NCI-H146 (cell line): Measurements from ENCODE around the gene OR8B8.
"Not testable (repeated sequence)": the region's sequence is repeated elsewhere in the genome, so short reads cannot be mapped to it uniquely, and the experiment has no call there.

Experiments used
- DNase-seq: peaks from one replicate; lab custom pipeline; 2025; lab: John Stamatoyannopoulos, UW

Gene OR8B8, protein sequence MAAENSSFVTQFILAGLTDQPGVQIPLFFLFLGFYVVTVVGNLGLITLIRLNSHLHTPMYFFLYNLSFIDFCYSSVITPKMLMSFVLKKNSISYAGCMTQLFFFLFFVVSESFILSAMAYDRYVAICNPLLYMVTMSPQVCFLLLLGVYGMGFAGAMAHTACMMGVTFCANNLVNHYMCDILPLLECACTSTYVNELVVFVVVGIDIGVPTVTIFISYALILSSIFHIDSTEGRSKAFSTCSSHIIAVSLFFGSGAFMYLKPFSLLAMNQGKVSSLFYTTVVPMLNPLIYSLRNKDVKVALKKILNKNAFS

DNA sequence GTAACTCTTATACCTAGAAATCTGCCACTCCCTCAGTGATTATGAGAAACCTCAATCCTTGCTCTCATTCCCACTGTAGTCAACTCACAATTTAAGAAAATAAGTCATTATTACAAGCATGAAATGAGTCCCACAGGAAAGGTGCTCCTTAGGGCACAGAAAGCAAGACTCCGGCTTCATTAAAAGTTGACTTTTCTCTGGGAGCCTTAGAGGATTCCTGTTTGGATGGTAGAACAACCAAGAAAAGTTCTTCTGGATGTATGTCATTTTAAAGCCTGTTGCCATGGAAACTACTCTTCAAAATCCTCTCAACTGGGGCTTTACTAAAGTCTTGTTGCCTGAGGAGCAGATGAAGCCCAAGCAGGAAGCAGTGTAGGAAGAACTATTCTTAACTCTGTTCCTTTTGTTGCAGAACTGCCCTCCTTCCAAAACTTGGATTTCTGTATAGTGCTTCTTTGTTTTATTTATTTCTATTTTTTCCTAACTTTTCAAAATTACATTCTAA, at the start of gene OR8B8:
Gene OR8B8, minus strand, starts transcription at position 51 of the 505 bp plus-strand sequence. CDS start 4,611 bp downstream, outside the sequence.
- DNase-seq: no peak

DNA sequence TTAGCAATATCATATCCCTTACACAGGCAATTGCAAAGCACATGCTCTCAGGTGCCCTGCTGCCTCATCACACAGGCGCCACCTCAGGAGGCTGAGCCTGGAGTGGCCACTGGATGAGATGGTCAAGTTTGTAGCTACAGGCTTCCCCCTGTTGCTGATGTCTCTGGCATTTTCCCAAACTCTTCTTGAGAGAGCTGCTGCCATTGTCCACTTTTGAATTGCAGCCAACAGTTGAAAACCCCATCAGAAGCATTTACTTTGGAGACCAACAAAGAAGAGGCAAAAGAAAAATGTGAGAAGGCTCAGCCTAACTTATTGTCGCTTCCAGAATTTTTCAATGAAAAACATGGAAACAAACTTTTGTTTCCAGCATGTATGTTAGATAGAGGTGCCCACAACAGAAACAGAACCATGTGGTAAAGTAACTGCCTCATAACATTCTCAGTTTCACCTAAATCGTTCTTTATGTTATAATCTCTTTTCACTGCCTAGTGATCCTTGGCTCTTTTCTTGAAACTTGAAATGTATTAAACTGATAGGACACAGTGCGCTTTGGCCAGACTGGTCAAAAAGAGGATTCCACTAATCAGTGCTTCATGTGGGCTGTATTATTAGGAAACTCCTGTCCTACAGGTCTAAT, 47.6 kb upstream of the OR8B8 start:
- no peak for DNase-seq

DNA sequence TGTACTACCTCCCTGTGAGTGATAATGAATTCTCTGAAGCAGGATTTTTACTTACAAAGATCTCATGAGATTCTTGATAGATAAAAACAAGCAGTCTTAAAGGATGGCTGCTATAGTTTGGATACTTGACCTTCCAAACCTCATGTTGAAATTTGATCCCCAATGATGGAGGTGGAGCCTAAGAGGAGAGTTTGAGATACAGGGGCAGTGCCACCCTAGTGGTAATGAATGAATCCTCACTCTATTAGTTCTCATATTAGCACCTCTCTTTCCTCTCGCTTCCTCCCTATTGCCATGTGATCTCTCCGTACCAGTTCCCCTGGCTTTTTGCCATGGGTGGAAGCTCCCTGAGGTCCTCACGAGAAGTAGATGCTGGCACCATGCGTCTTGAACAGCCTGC, 37.9 kb upstream of the OR8B8 start:
- DNase-seq: no peak

DNA sequence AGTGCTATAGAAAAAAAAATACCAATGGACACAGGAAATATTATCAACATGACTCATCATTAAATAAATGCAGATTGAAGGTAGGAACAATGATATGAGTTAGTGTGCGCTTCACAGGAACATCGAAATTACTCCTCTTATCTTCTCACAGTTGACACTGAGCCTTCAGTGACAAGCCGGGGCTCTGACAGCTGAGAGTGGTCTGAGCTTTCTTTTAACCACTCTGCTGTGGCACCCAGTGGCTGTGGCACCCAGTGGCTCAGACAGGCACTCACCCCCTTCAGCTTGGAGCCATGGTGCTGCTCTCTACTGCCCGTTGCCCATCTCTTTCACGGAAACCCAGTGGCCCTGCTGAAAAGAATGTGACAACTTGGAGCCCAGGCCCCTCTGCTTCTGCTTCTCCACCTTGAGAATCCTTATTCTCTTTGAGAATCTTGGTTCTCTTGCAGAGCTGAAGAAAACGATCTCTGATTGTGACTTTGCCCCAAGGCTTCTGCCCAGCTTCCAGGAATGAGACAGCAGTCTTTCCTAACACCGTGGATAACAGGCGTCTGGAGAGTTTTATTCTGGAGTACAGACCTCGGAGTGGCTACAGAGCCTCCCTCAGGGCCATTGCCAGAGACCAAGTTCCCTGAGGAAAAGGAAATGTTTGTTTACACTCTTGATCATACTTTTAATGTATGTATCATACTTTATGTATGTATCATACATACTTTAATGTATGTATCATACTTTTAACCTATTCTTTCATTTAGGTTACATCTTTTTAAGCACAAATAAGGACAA, 37.1 kb upstream of the OR8B8 start:
- DNase-seq: no peak

DNA sequence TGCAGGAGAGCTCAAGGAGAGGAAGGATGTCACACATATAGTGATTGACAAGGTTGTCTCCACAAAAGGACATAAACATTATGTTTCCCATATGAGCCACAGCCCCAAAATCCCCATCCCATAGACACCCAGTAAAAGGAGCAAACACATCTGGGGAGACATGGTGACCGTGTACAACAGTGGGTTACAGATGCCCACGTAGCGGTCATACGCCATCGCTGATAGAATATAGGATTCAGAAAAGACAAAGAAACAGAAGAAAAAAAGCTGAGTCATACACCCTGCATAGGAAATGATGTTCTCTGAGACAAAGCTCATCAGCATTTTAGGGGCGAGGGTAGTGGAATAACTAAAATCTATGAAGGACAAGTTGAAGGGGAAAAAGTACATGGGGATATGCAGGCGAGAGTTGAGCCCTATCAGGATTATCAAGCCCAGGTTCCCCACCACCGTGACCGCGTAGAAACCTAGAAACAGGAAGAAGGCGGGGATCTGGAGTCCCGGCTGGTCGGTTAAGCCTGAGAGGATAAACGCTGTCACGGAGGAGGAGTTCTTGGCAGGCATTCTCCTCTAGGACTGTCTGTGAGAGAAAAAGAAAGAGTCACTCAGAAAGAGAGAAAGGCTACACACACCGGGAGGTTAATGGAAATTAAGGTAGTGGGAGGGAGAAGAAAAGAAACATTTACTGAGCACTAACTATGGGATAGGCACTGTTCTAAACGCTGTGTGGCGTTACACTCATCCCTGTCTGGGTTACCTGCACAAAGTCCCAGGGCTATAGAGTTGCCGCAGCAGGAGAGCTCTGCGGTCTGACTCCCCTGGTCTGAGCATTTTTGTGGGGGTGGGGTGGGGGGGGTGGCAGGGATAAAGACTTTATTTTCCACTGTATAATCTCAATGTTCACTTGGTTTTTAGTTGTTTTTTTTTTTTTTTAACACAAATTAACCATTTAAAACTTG, 36.1 kb upstream of the OR8B8 start:
- no peak for DNase-seq

DNA sequence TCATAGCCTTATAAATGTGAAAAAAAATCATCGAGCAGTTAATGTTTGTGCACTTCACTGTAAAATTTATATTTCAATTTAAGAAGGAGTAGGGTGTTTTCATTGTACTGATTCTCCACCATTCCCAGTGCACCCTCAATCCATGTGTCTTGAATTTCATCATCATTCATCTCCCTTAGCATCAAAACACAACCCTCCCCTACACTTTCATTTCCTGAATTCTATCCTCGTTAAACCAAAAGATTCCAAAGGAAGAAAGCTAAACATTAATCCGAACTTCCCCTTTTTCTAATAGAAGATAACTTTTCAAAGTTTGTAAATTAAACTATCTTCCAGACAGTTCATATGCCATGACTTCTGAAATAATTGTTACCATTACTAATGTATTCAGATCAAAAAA, 34.1 kb upstream of the OR8B8 start:
- DNase-seq: no peak

DNA sequence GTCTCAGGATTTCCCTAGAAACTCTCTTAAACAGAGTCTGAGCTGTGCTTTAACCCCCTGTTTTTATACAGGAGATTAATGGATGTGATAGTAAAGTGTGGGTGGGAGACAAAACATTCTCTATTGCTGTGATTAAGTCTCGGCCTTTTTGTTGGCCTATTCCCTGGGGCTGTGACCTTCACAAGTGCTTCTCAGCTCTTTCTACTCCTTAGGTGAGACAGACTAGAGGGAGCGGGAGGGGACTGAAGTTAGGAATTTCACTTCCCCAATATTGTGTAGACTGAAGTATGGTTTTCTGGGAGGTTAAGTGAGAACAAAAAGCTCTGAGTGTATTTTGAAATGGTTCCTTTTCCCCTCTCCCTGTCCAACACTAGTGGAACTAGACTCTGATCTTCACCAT, 29.8 kb upstream of the OR8B8 start:
- DNase-seq: no peak

DNA sequence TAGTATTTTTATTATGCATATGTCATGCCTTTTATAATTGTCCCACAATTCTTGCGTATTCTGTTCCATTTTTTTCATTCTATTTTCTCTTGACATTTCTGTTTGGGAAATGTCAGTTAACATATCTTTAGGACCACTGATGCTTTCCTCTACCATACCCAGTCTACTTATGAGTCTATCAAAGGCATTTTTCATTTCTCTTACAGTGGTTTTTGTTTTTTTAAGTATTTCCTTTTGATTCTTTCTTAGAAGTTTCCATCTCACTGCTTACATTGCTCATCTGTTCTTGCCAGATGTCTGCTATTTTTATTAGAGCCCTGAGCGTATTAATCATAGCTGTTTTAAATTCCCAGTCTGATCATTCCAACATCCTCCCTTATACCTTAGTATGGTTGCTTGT, 29.3 kb upstream of the OR8B8 start:
- no peak for DNase-seq

DNA sequence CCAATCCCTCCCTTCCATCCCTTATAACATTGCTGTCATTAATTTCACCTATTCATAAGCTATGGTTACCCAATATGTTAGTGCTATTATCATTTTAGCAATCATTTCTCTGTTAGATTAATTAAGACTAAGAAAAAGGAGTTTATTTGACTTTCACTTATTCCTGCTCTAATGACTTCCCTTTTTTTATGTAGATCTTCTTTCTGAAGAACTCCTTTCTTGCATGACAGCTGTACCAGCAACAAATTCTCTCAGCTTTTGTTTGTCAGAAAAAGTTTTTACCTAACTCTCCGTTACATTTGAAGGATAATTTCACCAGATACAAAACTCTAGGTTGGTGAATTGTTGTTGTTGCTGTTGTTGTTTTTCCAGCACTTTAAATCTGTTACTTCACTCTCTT, 28.6 kb upstream of the OR8B8 start:
- no peak for DNase-seq

DNA sequence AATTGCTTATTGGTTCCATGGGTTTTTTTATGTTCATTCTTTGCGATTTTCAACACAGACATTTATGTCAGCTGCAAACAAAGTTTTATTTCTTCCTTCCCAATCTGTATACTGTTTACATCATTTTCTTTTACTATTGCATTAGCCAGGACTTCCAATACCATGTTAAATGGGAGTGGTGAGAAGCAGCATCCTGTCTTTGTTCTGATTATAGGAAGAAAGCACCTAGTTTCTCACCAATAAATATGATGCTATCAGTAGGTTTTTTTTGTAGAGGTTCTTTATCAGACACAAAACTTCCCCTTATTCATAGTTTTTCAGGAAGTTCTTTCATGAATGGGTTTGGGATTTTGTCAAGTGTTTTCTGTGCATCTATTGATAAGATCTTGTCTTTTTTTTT, 28.0 kb upstream of the OR8B8 start:
- no peak for DNase-seq

DNA sequence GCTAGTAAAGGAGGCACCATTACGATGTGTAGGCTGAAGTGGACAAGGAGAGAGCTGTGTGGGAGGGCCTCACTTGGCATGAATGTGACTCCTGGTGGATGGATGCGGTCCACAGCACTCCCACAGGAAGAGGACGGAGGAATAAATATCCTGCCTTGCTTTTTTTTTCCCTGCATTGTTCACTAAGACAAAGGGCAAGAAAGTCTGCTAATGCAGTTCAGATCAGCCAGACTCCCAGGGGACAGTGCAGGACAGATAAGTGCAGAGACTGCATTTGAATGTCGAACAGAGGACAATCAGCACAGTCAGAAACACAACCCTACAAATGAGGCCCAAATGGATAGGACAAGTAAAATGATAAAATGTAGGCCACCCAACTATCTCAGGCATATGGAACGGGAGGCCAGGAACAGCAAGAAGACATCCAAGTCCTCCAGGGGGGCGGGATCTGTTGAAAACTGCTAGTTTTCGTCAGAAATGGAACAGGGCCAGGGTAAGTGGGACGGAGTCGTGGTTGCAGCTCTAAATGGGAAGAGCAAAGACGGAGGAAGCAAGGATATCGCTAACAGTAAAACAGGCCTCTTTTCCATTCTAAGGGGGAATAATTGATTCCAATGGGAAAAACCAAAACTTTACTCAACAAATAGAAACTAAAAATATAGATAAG, 25.2 kb upstream of the OR8B8 start:
- DNase-seq: no peak

DNA sequence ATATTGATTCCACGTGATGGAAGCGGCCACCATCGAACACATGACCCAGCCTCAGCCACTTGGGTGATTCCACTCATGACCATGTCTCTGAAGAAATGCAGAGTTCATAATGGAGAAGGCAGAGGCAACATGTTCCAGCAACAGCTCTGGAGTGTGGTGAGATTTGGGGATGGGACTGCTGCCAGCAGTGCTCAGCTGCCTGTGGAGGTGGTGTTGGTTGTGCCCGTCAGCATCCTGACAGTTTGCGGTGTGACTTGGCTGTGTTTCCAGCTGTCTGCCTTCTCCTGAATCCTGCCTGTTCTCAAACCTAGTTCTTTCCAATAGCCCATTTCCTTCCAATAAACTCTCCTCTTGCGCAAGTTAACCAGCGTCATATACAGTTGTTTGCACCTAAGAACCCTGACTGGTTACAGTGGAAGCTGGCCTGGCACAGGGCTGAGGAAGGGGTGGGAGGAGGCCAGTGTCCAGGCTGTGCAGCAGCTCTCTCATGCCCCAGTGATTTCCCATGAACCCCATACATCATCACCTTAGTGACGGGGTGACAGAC, 22.0 kb upstream of the OR8B8 start:
- no peak for DNase-seq

DNA sequence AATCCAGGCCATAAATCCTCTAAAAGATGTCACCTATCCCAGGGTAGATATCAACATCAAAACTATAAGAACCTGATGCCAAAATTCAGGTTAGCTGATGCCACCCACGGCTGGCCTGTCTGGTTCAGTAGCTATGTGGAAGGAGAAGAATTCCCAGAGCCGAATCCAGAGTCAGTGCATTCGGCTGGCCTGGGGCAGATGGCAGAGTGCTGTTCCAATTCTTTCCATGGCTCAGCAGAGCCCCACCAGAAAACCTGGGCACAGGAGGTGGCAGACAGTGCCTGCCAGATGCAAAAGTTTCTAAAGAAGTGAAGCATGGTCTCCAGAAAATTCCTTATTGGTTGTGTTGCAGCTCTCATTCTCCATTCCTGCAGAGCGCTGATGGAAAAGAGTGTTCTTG, 19.9 kb upstream of the OR8B8 start:
- no peak for DNase-seq

DNA sequence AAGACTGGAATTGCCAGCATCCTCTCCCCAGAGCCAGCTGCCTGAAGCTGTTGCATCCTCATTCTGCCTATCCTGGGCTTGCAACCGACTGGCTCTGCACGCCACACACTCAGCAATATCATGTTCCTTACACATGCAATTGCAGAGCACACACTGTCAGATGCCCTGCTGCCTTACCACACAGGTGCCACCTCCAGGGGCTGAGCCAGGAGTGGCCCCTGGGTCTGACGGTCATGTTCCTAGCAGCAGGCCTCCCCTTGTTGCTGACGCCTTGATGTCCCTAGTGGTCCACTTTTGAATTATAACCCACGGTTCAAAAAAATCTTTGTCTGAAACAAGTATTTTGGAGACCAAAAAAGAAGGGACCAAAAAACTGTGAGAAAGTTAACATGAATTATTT, 18.5 kb upstream of the OR8B8 start:
- no peak for DNase-seq

DNA sequence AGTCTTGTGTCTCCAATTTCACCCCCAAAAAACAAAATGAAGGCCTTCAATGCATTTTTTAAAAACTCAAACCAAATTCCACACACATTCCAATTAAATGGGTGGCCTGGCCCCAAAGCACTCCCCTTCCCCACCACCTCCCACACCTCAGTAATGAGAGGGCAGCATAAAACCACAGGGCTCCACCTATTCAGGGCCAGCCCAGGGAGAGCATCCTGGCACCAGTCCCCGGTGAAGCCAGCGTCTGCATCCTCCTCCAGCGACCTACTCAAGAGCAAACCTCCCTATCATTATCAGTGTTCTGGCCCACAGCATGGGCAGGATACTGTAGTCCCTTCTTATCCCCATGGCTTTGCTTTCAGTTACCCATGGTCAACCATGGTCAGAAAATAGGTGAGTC, 17.8 kb upstream of the OR8B8 start:
- no peak for DNase-seq

DNA sequence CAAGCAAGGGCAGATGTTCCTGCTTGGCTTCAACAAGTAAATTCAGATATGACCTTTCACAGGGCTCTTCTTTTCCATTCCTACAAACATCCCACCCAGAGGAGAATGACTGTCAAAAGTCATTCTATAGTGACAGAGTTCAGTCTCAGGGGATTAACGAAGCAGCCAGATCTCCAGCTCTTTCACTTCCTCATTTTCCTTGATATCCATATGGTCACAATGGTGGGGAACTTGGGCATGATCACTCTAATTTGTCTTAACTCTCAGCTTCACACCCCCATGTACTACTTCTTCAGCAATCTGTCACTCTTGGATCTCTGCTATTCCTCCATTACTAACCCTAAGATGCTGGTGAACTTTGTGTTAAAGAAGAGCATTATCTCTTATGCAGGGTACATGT, 15.0 kb upstream of the OR8B8 start:
- no peak for DNase-seq

DNA sequence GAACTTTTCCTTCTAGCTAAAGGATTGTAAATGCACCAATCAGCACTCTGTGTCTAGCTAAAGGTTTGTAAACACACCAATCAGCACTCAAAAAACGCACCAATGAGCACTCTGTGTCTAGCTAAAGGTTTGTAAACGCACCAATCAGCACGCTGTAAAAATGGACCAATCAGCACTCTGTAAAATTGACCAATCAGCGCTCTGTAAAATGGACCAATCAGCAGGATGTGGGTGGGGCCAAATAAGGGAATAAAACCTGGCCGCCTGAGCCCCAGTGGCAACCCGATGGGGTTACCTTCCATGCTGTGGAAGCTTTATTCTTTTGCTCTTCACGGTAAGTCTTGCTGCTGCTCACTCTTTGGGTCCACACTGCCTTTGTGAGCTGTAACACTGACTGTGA, 13.9 kb upstream of the OR8B8 start:
- DNase-seq: not testable (repeated sequence)

DNA sequence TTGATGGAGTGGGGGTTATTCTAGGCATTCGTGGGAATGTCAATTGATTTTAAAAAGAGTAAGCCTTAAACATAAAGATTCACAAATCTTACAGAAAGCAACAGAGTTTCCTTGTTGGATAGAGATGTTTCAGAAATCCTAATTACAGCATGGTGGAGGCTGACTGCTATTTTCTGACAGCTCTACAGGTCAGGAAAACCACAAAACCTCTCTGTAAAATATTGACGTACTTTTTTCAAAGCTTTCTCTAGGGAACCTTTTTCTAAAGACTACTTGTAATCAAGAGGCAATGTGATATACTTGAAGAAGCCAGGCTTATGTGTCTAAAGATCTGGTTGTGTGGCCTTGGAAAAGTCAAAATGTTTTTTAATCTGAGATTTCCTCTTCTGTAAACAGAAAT, 9.1 kb upstream of the OR8B8 start:
- DNase-seq: no peak

DNA sequence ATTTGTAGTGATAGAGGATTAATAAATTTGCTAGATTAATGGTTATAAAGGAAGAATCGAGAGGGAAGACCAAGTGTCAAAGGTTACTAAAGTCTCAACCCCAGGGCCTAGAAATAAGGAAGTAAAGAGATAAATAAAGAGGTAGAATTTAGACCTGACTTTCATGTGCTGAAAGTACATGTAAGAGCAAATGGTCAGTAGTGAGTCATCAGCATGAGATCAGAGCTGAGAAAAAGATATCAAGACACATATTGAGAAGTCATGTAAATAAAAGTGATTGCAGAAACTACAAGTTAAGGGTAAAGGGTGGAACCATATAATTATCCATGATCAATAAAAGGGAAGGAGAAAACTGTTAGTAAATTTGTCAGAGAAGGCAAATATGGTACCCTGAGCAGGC, 1.4 kb upstream of the OR8B8 start:
- no peak for DNase-seq

DNA sequence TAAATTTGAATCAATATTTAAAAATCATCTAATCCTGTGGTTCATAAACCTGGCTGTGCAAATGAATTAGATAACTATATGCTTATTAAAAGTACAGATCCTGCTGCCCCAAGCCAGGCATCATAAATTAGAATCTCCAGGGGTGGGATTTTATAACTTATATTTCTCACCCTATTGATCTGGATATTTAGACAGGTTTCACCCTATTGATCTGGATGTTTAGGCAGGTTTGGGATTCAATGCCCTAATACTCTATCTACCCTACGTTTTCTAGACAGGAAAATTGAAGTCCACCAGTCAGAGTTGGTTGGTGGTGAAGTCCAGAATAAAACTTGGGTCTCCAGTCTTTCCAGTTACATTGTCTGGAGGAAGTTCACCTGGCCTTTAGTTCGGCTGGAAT, 2.6 kb downstream of the OR8B8 start:
- DNase-seq: no peak

DNA sequence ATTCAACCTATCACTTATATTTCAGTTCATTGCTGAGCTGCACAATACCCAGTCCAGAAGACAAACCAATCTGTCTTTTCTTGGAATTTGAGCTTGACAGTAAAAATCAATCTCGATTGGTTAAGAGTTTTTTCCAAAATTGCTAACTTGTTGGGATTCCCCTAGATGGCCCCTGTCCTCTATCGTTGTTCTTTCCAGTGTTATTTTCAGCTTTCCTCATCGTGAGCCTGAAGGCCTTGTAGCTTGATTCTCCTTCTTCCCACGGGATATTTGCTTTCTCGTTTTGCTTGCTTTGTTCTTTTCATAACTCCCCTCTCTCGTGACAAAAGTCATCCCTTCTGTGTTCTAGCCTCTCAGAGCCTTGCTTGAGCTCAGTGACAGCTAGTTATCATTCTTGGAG, 3.1 kb downstream of the OR8B8 start:
- DNase-seq: no peak
